Measurements from ENCODE around the gene OTOGL.
"Not testable (repeated sequence)": the region's sequence is repeated elsewhere in the genome, so short reads cannot be mapped to it uniquely, and the experiment has no call there.

Gene OTOGL

DNA sequence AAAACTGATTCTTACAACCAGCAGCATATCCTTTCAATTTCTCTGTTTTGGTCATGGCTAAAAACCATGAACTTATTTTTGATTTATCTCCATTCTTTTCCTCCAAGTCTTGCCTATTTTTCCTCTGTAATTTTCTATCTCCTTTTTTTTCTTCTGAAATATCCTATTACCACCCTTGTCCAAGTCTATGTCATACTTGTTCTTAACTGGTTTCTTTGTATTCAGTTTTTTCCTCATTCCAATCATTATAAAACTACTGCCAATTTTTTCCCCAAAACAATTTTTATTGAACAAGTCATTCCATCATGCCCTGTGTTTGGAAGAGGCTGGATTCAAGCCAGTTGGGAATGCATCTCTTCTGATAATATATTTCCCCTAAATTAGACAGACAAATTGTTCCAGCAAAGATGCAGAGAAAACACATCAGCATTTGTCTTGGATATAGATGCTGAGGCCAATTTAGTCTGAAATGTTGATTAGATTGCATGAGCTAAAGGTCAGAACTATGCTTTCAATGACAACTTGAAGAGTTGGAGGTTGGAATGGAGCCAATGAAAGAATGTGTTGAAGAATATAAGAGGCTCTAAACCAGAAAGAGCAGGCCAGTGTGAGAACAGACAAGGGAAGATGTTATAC is 30.7 kb downstream of the OTOGL start:
- H3K4me1 ChIP-seq (ENCODE audit: control insufficient read depth, insufficient read depth, low read length) = no peaks in the 10 kb centered on the region
- H3K9ac ChIP-seq (ENCODE audit: low read length in 2 of 2) = no peak overlapping the region
- H3K36me3 ChIP-seq (ENCODE audit: control insufficient read depth in 2 of 2, insufficient read depth in 2 of 2, low read length in 2 of 2) = no peaks in the 10 kb centered on the region
- H3K4me3 ChIP-seq (ENCODE audit: low read length in 2 of 2) = no peak overlapping the region
- no peaks in the 10 kb centered on the region for H3K27me3 ChIP-seq (ENCODE audit: control insufficient read depth in 1 of 2, insufficient read depth in 2 of 2, low read length in 2 of 2)
- H3K9me3 ChIP-seq (ENCODE audit: control insufficient read depth in 2 of 2, low read length in 2 of 2) = no peaks in the 10 kb centered on the region
- H3K27ac ChIP-seq (ENCODE audit: low read length) = no peak overlapping the region

DNA sequence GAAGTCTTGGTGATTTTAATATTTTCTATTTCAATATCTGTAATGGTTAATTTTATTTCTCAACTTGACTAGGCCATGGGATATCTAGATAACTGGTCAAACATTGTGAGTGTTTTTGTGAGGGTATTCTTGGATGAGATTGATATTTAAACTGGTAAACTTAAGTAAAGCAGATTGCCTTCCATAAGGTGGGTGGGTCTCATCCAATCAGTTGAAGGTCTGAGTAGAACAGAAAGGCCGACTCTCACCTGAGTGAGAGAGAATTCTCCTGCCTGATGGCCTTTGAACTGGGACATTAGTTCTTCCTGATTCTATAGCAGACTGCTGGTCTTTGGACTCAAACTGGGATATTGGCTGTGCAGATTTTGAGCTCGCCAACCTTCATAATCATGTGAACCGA is 36.3 kb downstream of the OTOGL start:
- Histone ChIP-seq H3K36me3 (ENCODE audit: control insufficient read depth in 2 of 2, insufficient read depth in 2 of 2, low read length in 2 of 2) (no peaks in the 10 kb centered on the region), H3K27ac (ENCODE audit: low read length) (no peak overlapping the region), H3K9me3 (ENCODE audit: control insufficient read depth in 2 of 2, low read length in 2 of 2) (no peaks in the 10 kb centered on the region), H3K9ac (ENCODE audit: low read length in 2 of 2) (no peak overlapping the region), H3K4me3 (ENCODE audit: low read length in 2 of 2) (no peak overlapping the region), H3K4me1 (ENCODE audit: control insufficient read depth, insufficient read depth, low read length) (no peaks in the 10 kb centered on the region), H3K27me3 (ENCODE audit: control insufficient read depth in 1 of 2, insufficient read depth in 2 of 2, low read length in 2 of 2) (no peaks in the 10 kb centered on the region)

DNA sequence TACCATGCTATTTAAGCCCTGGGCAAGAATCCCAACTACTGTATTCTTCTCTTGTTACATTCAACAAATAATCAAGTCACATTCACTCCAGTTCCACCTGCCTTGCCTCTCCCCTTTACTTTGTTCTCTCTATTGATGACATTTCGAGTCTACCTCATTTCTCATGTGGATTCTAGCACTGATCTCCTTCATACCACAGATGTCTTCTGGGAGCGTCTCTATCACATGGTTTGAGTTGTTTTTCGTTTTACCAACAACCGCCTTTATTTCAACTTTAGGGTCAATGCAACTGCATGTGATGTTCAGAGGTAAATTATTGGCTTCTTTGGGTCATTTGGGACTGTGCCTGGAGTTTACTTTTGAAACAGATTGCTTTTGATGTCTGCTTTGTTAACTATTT is 40.7 kb downstream of the OTOGL start:
- Histone ChIP-seq H3K4me1 (ENCODE audit: control insufficient read depth, insufficient read depth, low read length) (no peaks in the 10 kb centered on the region), H3K9ac (ENCODE audit: low read length in 2 of 2) (no peak overlapping the region), H3K36me3 (ENCODE audit: control insufficient read depth in 2 of 2, insufficient read depth in 2 of 2, low read length in 2 of 2) (no peaks in the 10 kb centered on the region), H3K4me3 (ENCODE audit: low read length in 2 of 2) (no peak overlapping the region), H3K27ac (ENCODE audit: low read length) (no peak overlapping the region), H3K9me3 (ENCODE audit: control insufficient read depth in 2 of 2, low read length in 2 of 2) (no peaks in the 10 kb centered on the region), H3K27me3 (ENCODE audit: control insufficient read depth in 1 of 2, insufficient read depth in 2 of 2, low read length in 2 of 2) (no peaks in the 10 kb centered on the region)

DNA sequence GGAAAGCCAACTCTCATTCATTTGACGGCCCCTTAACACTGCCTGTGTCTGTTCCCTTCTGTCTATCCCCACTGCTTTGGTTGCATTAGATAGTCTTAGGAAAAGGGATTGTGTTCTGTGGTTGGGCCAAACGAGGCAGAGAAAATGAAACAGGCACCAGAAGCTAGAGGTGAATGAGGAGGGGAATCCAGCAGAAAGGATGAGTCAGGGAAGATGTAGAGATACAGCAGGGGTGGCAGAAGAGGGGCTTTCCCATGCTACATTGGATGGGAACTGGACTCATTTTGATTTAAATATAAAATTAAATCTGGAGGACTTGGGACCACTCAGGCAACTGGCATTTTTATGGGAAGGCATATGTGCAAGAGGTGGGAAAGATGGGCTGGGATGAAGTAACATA is 43.3 kb downstream of the OTOGL start:
- no peak overlapping the region for H3K4me3 ChIP-seq (ENCODE audit: low read length in 2 of 2)
- no peaks in the 10 kb centered on the region for H3K4me1 ChIP-seq (ENCODE audit: control insufficient read depth, insufficient read depth, low read length)

DNA sequence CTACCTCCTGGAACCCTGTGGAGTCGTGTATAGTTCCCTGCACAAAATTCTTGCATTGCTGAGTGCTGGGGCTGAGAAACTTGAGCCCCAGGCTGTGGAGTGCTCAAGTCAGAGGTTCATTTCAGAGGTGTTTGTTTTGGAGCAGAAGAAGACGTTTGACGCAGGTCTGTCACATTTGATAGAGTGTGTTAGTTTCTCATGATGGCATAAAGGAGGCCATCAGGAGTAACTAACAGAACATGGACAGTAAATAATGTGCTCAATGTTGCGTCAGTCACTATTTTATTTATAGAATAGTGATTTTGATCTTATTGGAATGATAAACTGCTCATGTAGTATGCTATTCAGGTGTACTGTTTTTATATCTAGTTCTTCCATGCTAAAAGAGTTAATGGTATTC is 44.2 kb downstream of the OTOGL start:
- Histone ChIP-seq H3K9me3 (ENCODE audit: control insufficient read depth in 2 of 2, low read length in 2 of 2) (no peaks in the 10 kb centered on the region), H3K36me3 (ENCODE audit: control insufficient read depth in 2 of 2, insufficient read depth in 2 of 2, low read length in 2 of 2) (no peaks in the 10 kb centered on the region), H3K27ac (ENCODE audit: low read length) (no peak overlapping the region), H3K9ac (ENCODE audit: low read length in 2 of 2) (no peak overlapping the region), H3K4me3 (ENCODE audit: low read length in 2 of 2) (no peak overlapping the region), H3K4me1 (ENCODE audit: control insufficient read depth, insufficient read depth, low read length) (no peaks in the 10 kb centered on the region), H3K27me3 (ENCODE audit: control insufficient read depth in 1 of 2, insufficient read depth in 2 of 2, low read length in 2 of 2) (no peaks in the 10 kb centered on the region)

More for the DNA sequence above, 43.3 kb downstream of the OTOGL start:
- no peaks in the 10 kb centered on the region for H3K36me3 ChIP-seq (ENCODE audit: control insufficient read depth in 2 of 2, insufficient read depth in 2 of 2, low read length in 2 of 2)
- H3K9me3 ChIP-seq (ENCODE audit: control insufficient read depth in 2 of 2, low read length in 2 of 2) = no peaks in the 10 kb centered on the region
- no peaks in the 10 kb centered on the region for H3K27me3 ChIP-seq (ENCODE audit: control insufficient read depth in 1 of 2, insufficient read depth in 2 of 2, low read length in 2 of 2)
- H3K27ac ChIP-seq (ENCODE audit: low read length) = no peak overlapping the region
- no peak overlapping the region for H3K9ac ChIP-seq (ENCODE audit: low read length in 2 of 2)

DNA sequence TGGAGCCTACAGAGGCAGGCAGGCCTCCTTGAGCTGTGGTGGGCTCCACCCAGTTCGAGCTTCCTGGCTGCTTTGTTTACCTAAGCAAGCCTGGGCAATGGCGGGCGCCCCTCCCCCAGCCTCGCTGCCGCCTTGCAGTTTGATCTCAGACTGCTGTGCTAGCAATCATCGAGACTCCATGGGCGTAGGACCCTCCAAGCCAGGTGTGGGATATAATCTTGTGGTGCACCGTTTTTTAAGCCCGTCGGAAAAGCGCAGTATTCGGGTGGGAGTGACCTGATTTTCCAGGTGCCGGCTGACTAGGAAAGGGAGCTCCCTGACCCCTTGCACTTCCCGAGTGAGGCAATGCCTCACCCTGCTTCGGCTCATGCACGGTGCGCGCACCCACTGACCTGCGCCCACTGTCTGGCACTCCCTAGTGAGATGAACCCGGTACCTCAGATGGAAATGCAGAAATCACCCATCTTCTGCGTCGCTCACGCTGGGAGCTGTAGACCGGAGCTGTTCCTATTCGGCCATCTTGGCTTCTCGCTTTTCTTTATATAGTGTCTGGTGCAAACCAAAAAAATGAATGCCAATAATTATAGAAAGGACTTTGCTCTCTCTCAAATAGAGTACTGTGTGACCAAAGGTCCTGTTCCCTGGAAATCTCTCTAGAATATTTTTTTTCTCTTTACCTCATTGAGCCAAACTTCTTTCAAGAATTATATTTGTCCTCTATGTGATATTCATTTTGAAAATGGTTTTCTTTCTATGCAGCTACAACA is 50.4 kb downstream of the OTOGL start:
- not testable (repeated sequence) for H3K9ac ChIP-seq (ENCODE audit: low read length in 2 of 2); H3K9me3 ChIP-seq (ENCODE audit: control insufficient read depth in 2 of 2, low read length in 2 of 2); H3K27ac ChIP-seq (ENCODE audit: low read length); H3K27me3 ChIP-seq (ENCODE audit: control insufficient read depth in 1 of 2, insufficient read depth in 2 of 2, low read length in 2 of 2); H3K4me1 ChIP-seq (ENCODE audit: control insufficient read depth, insufficient read depth, low read length); H3K36me3 ChIP-seq (ENCODE audit: control insufficient read depth in 2 of 2, insufficient read depth in 2 of 2, low read length in 2 of 2); H3K4me3 ChIP-seq (ENCODE audit: low read length in 2 of 2)

DNA sequence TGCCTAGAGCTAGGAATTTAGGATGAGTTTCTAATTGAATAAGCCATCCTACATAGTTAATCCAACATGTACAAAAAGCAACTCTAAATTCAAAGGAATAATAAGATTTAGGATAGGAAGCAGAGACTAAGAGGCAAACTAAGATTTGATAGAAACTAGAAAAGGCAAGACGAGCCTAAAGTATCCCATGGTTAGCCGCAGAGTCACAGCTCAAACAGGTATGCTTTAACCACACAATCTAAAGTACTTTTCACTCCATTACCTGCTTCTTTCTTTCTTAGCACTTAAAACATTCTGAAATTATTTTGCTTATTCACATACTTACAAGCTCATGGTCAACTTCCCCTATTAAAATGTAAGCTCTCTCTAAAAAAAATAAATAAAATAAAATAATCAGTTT is 51.8 kb downstream of the OTOGL start:
- H3K36me3 ChIP-seq (ENCODE audit: control insufficient read depth in 2 of 2, insufficient read depth in 2 of 2, low read length in 2 of 2) = no peaks in the 10 kb centered on the region
- H3K27me3 ChIP-seq (ENCODE audit: control insufficient read depth in 1 of 2, insufficient read depth in 2 of 2, low read length in 2 of 2) = no peaks in the 10 kb centered on the region
- no peak overlapping the region for H3K27ac ChIP-seq (ENCODE audit: low read length)
- no peak overlapping the region for H3K9ac ChIP-seq (ENCODE audit: low read length in 2 of 2)
- H3K4me3 ChIP-seq (ENCODE audit: low read length in 2 of 2) = no peak overlapping the region
- H3K9me3 ChIP-seq (ENCODE audit: control insufficient read depth in 2 of 2, low read length in 2 of 2) = no peaks in the 10 kb centered on the region
- no peaks in the 10 kb centered on the region for H3K4me1 ChIP-seq (ENCODE audit: control insufficient read depth, insufficient read depth, low read length)

DNA sequence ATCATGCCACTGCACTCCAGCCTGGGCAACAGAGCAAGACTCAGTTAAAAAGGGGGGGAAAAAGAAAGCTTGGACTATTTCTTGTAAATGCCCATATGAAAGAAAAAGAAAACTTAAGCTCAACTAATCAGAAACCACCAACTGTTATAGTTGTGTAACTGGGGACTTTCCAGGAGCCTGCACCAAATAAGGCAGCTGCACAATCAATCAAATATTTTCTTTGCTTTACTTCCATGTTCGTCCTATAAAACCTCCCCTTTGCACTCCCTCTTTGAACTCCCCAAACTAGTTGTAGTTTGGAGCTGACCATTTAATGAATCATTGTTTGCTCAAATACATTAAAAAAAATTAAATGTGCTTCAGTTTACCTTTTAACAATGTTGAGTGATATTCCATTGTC is 54.9 kb downstream of the OTOGL start:
- Histone ChIP-seq H3K27me3 (ENCODE audit: control insufficient read depth in 1 of 2, insufficient read depth in 2 of 2, low read length in 2 of 2) (no peaks in the 10 kb centered on the region), H3K36me3 (ENCODE audit: control insufficient read depth in 2 of 2, insufficient read depth in 2 of 2, low read length in 2 of 2) (no peaks in the 10 kb centered on the region), H3K4me1 (ENCODE audit: control insufficient read depth, insufficient read depth, low read length) (no peaks in the 10 kb centered on the region), H3K27ac (ENCODE audit: low read length) (no peak overlapping the region), H3K9ac (ENCODE audit: low read length in 2 of 2) (no peak overlapping the region), H3K4me3 (ENCODE audit: low read length in 2 of 2) (no peak overlapping the region), H3K9me3 (ENCODE audit: control insufficient read depth in 2 of 2, low read length in 2 of 2) (no peaks in the 10 kb centered on the region)

DNA sequence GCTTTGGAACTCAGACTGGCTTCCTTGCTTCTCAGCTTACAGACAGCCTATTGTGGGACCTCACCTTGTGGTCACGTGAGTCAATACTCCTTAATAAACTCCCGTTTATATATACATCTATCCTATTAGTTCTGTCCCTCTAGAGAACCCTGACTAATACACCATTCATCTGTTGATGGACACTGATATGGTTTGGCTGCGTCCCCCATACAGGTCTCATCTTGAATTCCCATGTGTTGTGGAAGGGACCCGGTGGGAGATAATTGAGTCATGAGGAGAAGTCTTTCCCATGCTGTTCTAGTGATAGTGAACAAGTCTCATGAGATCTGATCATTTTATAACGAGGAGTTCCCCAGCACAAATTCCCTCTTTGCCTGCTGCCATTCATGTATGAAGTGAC is 57.0 kb downstream of the OTOGL start:
- H3K4me1 ChIP-seq (ENCODE audit: control insufficient read depth, insufficient read depth, low read length) = no peaks in the 10 kb centered on the region
- no peaks in the 10 kb centered on the region for H3K9me3 ChIP-seq (ENCODE audit: control insufficient read depth in 2 of 2, low read length in 2 of 2)
- H3K27me3 ChIP-seq (ENCODE audit: control insufficient read depth in 1 of 2, insufficient read depth in 2 of 2, low read length in 2 of 2) = no peaks in the 10 kb centered on the region
- no peaks in the 10 kb centered on the region for H3K36me3 ChIP-seq (ENCODE audit: control insufficient read depth in 2 of 2, insufficient read depth in 2 of 2, low read length in 2 of 2)
- no peak overlapping the region for H3K27ac ChIP-seq (ENCODE audit: low read length)
- H3K4me3 ChIP-seq (ENCODE audit: low read length in 2 of 2) = no peak overlapping the region
- H3K9ac ChIP-seq (ENCODE audit: low read length in 2 of 2) = no peak overlapping the region

DNA sequence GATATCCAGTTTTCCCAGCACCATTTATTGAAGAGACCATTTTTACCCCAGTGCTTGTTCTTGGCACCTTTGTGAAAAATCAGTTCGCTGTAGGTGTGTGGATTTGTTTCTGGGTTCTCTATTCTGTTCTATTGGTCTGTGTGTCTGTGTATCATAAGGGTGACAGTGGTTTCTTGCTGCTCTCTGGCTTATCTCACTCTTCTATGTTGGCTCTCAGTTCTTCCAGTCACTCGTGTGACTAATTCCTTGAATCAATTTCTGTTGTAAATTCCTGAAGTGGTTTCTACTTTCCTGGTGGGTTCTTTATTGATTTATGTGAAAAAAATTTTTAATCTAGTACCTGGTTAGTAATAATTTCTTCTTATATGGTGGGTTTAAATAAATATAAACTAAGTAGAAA is 58.3 kb downstream of the OTOGL start:
- H3K4me1 ChIP-seq (ENCODE audit: control insufficient read depth, insufficient read depth, low read length) = no peaks in the 10 kb centered on the region
- H3K4me3 ChIP-seq (ENCODE audit: low read length in 2 of 2) = no peak overlapping the region
- H3K9me3 ChIP-seq (ENCODE audit: control insufficient read depth in 2 of 2, low read length in 2 of 2) = no peaks in the 10 kb centered on the region
- no peak overlapping the region for H3K27ac ChIP-seq (ENCODE audit: low read length)
- H3K9ac ChIP-seq (ENCODE audit: low read length in 2 of 2) = no peak overlapping the region
- no peaks in the 10 kb centered on the region for H3K36me3 ChIP-seq (ENCODE audit: control insufficient read depth in 2 of 2, insufficient read depth in 2 of 2, low read length in 2 of 2)
- H3K27me3 ChIP-seq (ENCODE audit: control insufficient read depth in 1 of 2, insufficient read depth in 2 of 2, low read length in 2 of 2) = no peaks in the 10 kb centered on the region

DNA sequence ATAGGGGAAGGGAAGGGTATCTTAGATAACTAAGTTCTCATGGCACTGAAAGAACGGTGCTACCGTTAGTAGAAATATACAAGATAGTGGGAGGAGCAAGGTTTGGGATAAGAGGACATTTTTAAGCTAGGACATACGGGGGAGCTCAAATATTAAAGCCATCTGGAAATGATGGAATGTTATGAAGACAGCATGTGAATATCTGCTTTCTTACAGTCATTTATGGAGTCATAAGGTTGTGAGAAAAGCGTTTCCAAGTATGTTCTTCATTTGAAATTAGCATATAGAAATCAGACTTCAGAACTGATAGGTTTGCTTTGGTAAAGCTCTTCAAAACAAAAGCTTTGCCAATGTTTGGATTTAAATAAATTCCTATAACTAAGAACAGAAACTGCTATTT is 62.3 kb downstream of the OTOGL start:
- Histone ChIP-seq H3K9ac (ENCODE audit: low read length in 2 of 2) (no peak overlapping the region), H3K27me3 (ENCODE audit: control insufficient read depth in 1 of 2, insufficient read depth in 2 of 2, low read length in 2 of 2) (no peaks in the 10 kb centered on the region), H3K4me3 (ENCODE audit: low read length in 2 of 2) (no peak overlapping the region), H3K36me3 (ENCODE audit: control insufficient read depth in 2 of 2, insufficient read depth in 2 of 2, low read length in 2 of 2) (no peaks in the 10 kb centered on the region), H3K9me3 (ENCODE audit: control insufficient read depth in 2 of 2, low read length in 2 of 2) (no peaks in the 10 kb centered on the region), H3K27ac (ENCODE audit: low read length) (no peak overlapping the region), H3K4me1 (ENCODE audit: control insufficient read depth, insufficient read depth, low read length) (no peaks in the 10 kb centered on the region)

Measured in stomach smooth muscle (tissue), 2 donors.